ENCODE results near the gene ZNF428.
"Not testable (repeated sequence)": the region's sequence is repeated elsewhere in the genome, so short reads cannot be mapped to it uniquely, and the experiment has no call there.

The ZNF428 gene

DNA sequence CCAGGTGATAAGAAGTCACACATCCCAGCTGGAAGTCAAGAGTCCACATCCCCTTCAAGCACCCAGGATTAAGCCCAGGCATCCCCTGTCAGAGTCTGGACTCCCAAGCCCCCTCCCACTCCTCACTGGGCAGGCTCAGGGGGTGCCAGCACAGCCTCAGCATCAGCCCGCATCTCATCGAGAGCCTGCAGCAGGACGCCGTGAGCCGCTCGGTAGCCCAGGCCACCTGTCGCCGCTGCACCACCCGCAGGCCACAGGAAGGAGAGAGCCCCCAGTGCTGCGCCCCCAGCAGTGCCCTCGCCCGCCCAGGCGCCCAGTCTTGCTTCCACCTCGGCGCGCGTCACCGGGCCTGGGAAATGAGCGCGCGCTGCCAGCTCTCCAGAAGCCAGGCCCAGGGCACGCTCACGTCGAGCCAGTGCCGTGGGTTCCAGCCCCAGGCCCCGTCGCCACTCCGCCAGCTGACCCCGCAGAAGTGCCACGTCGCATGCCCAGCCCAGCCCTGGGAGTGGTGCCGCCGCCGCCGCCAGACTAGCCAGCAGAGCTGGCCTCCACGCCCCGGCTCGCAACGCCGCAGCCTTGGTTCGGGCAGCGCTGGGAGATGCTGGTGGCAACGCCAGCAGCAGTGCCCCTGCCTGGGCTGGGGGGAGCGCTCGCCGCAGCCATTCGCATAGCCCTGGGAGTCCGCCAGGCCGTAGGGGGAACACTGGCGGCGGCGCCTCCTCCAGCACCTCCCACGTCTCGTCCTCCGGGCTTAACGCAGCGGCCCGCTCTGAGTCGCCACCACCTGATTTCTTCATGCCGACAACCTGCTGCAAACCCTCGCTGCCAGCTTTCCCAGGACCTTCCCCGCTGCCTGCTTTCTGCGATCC is 27.3 kb downstream of the ZNF428 start:
- DNase-seq: no peak

DNA sequence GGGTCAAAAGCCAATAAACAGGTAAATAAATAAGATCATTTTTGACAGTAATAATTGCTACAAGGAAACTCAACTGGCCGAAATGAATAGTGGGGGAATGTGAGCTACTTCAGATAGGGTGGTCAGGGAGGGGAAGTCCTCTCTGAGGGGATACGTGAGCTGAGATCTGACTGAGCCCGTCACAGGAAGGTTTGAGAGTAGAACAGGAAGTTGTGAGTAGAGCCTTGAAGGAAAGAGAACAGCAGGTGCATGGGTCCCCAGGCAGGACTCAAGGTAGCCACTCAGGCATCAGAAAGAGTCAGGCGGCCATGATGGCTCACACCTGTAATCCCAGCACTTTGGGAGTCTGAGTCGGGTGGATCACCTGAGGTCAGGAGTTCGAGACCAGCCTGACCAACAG is 29.8 kb downstream of the ZNF428 start:
- no peak for DNase-seq

DNA sequence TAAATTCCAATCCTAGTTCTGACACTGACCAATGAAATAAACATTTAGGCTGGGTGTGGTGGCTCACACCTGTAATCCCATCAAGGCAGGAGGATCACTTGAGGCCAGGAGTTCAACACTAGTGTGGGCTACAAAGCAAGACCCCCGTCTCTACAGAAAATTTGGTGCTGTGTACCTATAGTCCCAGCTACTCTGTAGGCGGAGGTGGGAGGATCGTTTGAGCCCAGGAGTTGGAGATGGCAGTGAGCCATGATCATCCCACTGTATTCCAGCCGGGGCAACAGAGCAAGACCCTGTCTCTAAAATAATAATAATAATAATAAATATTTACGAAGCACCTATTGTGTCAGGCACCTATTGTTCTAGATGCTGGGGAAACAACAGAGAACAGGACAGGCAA is 30.2 kb downstream of the ZNF428 start:
- no peak for DNase-seq

DNA sequence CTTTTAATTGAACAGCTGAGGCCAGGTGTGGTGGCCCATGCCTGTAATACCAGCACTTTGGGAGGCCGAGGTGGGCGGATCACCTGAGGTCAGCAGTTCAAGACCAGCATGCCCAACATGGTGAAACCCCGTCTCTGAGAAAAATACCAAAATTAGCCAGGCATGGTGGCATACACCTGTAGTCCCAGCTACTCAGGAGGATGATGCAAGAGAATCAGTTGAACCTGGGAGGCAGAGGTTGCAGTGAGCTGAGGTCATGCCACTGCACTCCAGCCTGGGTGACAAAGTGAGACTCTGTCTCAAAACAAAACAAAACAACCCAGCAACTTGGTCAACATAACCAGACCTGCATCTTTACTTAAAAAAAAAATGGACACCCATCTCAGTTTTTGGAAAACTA is 32.4 kb downstream of the ZNF428 start:
- DNase-seq: not testable (repeated sequence)

DNA sequence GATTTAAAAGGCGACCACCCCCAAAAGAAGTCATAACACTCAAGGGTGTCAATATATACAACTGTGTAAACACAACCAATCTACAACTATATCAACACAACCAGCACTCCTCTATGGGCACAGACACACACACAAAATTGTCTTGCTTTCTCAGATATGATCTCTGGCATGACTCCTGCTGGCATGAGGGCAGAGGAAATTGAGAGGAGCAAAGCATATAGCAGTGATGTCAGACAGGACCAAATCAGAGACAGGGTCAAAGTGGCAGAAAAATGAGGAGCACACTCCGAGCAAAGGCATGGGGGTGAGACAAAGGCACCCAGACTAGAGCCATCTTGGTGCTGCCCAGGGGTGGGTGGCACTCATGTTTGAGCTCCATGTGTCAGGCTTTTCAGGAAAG is 33.1 kb downstream of the ZNF428 start:
- DNase-seq: no peak

DNA sequence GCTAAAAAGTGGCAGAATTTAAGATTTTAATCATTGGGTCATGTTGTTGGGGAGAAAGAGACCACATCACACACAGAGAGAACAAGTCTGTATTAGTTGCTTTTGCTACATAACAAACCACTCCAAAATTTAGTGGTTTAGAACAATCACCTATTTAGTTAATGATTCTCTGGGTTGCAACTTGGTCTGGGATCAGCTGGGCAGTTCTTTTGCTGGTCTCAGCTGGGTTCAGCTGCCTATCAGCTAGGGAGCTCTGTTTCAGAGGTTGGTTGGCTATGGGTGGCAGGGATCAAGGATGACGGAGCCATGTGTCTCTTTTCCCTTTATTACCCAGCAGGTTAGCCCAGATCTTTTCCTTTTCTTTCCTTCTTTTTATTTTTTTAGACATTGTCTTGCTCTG is 34.9 kb downstream of the ZNF428 start:
- no peak for DNase-seq

DNA sequence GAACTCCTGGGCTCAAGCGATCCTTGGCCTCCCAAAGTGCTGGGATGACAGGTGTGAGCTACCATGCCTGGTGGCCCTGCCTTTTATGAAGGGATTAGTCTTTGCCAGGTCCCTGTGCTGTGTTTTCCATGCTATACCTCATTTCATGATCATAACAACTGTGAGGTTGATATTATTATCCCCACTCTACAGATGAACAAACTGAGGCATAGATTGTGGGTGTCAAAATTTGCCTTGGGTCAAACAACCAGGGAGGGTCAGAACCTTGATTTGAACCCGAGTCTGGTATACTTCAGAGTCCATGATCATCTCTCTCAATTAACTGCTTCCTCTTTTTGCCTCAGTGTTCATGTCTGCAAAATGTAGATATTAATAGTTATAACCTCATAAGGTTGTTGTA is 36.9 kb downstream of the ZNF428 start:
- no peak for DNase-seq

DNA sequence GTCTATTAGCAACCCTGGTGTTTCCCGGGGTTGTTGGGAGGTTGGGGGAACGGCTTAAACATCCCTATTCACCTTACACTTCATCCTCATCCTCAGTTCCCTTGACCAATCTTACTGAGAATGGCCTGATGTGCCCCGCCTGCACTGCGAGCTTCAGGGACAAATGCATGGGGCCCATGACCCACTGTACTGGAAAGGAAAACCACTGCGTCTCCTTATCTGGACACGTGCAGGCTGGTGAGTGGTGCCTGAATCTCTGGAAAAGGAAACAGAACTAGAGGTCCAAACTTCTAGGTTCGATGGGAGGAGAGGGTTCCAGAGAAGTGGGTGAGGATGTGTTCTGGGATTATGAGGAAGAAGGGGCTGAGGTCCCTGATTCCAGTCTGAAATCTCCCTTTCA is 38.0 kb downstream of the ZNF428 start:
- DNase-seq: no peak

DNA sequence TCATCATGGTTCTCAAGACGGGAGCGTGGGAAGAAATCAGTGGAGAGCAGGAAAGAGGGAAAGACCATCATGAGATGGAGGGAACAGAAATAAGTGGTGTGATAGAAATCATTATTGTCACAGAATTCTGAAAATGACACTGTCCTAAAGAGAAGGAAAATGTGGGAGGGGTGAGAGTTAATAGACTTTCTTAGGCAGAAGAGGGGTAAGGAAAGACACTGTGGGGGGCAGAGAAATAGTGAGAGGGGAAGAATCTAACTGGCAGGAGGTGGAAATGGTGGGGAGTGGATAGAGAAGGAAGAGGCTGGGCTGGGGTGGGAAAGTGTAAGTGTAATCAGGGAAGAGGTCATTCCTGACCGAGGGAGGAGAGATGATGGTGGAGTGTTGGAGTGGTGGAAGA is 40.6 kb downstream of the ZNF428 start:
- DNase-seq: no peak

DNA sequence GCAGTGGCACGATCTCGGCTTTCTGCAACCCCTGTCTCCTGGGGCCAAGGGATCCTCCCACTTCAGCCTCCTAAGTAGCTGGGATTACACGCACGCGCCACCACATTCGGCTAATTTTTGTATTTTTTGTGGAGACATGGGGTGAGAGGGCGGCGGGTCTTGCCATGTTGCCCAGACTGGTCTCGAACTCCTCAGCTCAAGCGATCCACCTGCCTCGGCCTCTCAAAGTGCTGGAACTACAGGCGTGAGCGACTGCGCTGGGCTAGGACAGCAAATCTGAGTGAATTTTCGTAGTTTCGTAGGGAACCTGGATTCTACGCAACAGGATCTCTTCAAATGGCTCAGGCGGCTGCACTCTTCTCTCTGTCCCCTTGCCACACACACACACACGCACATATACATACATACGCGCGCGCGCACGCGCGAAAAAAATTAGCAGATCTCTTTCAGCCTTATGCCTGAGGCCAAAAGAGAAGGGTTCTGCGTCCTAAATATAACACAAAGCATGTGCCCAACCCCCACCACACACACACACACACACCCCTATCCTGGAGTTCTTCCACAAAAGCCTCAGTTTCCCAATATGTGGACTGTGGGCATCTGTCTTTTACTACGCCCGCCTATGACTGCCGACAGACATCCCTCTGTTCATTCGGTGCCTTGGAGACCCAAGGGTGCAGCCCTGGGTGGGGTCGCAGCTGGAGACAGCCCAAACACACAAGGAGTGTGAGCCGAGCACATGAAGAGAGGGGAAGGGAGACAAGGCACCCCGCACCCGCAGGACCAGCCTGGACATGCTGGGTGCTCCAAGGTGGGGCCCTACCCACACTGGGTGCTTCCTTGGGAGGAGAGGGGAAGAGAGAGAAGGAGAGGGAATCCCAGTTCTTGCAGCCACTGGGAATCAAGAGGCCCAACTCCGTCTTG is 43.2 kb downstream of the ZNF428 start:
- no peak for DNase-seq

DNA sequence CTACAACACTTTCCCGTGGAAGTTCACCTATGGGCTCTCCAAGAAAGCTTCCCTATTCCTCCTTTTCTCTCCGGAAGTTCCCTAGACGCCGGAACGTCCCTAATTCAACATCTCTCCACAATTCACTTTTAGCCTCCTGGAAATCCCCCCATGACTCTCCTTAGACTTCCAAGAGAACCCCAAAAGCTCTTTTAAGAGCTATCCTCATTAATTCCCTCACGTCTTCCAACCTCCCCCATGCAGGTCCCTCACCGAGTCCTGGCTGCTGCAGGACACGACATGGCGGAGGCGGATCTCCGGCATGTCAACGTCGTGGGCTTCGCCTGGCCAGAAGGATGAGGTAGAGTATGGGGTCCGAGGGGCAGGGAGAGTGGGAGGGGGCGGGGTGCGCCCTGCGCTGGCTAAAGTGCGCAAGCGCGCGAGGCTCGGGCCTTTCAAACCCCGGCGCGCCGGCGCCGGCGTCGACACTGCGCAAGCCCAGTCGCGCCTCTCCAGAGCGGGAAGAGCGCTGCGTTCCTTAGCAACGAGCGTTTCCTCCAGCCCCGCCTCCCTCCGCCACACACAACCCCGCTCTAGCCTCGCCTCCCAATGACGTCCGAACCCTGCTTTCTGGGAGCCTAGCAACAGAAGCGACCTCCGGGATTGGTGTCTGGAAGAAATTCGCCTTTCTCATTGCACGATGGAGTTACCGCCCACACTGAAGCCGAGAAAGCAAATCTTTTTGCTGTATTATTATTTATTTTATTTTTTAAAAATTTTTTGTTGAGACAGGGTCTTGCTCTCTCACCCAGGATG is 44.1 kb downstream of the ZNF428 start, which contains the start of the genes PINLYP and XRCC1:
TSS of gene PINLYP (plus strand) at position 646 of the 795 bp plus-strand sequence. CDS start 1,391 bp downstream, outside the sequence.
TSS of gene XRCC1 (minus strand) at position 372 of the 795 bp plus-strand sequence. CDS start at position 303, 69 bp downstream.
- DNase-seq: peak; percentile 97 to 98

DNA sequence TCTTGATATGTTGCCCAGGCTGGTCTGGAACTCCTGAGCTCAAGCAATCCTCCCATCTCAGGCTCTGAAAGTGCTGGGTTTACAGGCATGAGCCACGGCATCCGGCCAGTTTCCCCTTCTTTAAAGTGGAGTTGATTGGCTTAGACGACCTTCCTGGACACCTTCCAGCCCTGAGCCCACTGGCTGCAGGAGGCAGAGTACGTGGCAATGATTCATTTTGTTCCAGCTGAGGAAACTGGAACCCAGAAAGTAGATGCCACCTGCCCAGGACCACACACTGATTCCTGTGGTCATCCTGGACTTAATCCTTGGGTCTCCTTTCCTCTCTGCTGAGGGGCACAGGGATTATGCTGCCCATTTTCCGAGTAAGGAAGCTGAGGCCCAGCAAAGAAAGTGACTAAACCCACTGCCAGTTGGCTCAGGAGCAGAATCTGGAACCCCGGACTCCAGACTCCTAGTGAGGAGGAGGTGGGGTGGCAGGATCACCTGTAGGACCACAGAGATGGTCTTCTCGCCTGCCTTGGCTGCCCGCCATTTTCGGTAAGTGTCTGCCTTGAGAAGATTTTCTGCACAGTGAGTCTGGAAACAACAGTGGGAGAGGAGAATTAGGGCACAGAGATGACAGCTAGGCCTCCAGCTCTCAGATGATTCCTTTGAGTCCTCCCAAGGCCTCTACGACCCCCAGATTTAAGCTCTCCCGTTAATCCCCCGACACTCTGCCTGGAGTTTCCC is 44.8 kb downstream of the ZNF428 start:
- DNase-seq: no peak

DNA sequence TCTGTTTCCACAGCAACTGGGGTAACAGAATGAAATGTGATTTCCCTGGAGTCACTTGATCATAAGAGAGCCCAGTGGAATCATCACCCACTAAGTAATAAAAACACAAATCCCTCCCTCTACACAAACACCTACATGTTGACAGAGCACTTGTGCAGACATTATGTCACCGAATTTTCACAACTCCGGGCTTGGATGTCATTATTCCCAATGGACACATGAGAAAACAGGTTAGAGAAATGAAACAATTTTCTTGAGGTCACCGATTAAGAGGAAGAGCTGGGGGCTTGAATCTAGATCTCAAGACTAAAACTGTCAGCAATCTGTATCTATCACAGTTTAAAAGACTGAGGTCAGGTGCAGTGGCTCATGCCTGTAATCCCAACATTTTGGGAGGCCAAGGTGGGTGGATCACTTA is 47.2 kb downstream of the ZNF428 start:
- no peak for DNase-seq

DNA sequence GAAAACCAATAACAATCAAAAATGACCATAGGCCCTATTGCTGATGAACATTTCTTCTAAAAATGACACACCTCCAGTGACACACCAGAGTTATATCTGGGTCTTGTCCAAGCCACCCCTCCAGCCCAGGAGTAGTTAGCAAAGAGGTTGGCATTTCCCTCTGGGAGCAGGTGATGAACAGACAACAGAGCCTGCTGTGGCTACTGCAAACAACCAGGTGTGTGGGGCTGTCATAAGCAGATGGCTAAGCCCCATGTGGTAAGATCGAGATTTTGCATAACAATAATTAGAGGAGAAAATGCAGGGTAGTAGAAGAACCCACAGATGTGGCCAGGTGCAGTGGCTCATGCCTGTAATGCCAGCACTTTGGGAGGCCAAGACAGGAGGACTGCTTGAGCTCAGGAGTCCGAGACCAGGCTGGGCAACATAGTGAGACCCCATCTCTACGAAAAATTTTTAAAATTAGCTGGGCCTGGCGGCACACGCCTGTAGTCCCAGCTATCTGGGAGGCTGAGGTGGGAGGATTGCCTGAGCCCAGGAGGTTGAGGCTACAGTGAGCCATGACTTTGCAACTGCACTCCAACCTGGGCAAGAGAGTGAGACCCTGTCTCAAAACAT is 49.1 kb downstream of the ZNF428 start:
- no peak for DNase-seq

DNA sequence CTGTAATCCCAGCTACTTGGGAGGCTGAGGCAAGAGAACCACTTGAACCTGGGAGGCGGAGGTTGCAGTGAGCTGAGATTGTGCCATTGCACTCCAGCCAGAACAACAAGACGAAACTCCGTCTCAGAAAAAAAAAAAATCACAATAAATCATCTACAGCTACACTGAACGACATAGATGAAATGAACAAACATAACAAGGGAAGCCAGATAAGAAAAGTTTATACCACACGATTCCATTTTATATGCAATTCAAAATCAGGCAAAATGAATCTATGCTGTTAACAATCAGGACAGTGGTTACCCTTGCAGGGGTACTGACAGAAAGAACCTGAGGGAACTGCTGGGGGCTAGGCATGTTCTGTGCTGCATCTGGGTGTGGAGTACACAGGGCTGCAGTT is 49.8 kb downstream of the ZNF428 start:
- no peak for DNase-seq

DNA sequence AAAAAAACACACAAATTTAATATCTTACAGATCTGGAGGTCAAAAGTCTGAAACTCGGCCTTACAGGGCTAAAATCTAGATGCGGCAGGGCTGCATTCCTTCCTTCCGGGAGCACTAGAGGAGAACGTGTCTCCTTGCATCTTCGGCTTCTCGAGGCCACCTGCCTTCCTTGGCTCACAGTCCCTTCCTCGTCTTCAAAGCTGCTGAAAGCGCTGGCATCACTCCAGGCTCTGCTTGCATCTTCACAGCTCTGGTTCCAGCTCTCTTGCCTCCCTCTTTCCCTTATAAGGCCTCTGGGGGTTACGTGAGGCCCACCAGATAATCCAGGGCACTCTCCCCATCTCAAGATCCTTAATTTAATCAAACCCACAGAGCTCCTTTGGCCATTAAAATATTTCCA is 54.6 kb downstream of the ZNF428 start:
- DNase-seq: no peak

DNA sequence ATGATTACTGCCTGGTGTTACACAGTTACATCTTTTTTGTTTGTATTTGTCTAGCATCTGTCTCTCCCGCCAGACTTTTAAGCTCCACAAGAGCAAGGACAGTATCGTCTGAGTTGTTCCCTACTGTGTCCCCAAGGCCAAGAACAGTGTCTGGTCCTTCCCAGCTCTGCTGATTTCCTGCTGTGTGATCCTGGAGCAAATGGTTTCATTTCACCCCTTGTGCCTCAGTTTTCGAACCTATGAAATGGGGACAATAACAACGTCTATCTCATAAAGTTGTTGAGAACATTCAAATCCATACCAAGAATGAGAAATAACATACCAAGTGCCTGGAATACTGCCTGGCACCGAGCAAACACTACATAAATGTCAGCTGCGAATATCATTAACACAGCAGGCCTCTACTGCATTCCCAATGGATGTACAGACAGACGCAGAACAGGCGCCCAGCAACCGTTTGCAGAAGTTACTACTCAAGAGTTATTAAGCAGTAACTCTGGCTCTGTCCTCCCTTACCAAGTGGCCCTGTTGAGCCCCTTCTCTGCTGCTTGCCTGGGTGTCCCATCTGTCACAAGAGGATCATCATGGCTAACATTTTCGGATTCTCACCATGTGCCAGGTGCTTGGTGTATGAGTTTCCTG is 55.5 kb downstream of the ZNF428 start:
- no peak for DNase-seq

DNA sequence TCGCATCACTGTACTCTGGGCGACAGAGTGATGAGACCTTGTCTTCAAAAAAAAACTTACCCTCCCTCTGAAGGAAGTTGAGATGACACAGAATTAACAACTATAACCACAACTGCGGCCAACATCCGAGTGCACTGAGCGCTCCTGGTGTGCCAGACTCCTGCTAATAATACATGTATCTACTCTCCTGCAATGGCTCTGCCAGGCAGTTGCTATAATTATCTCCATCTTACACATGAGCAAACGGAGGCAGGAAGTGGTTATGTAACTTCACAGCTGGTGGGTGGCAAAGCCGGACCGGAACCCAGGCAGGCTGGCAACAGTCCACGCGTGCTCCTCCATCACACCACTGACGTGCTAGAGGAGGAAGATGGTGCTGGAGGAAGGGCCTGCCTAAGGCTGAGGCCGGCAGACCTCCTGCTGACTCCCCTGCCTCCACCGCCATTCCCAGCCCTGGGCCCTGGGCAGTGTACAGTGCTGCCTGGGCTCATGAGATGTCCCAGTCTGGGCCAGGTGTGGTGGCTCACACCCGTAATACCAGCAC is 56.7 kb downstream of the ZNF428 start:
- peak; percentile 99 for DNase-seq

DNA sequence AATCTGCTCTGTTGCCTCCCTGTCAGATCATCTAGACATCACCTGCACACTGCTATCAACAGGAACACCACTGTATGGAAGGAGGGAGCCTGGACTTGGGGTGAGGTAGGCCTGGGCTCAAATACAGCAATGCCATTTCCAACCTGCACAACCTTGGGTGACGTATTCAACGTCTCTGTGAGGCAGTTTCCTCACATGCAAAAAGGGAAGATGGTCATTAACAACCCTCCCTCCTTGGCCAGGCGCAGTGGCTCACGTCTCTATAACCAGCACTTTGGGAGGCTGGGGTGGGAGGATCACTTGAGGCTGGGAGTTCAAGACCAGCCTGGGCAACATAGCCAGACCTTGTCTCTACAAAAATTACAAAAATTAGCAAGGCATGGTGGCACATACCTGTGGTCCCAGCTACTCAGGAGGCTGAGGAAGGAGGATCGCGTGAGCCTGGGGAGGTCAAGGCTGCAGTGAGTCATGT is 57.2 kb downstream of the ZNF428 start:
- DNase-seq: no peak

DNA sequence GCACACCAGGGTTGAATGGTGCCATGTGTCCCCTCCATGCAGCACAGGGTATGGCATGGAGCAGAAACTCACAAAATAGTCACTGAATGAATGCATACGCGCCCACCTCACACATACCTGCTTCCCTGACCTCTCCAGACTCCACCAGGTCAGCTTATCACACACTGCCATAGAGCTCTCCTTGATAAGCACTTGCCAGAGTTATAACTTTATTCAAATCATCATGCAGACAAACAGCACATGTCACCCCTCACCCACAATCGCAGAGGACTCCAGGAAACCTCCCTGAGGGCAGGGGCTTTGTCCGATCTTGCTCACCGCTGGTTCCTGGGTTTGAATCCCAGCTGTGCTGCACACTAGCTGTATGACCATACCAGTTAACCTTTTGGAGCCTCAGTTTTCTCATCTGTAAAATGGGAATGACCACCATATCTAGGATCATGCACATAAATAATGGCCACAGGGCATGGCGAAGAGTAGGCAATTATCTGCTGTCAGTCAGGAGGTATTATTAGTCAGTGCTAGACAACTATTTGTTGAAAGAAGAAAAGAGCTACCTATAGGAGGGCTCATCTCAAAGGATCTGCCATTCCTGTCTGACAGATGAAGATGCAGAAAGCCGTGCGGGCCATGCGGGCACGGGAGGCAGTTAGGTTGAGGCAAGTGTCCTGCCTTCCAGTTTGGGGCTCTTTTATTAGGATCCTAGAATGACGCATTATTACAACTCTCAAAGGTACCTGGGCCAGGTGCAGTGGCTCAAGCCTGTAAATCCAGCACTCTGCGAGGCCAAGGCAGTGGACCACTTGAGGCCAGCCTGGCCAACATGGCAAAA is 58.1 kb downstream of the ZNF428 start:
- DNase-seq: no peak
